ENCODE results near the gene ASF1B. TPM values are rescaled to one million over a fixed set of nuclear protein-coding genes. Genes with fewer than 3 reads are reported as not detected.

Gene ASF1B
- total RNA-seq, 1 experiment from 2014 or later, result 78.1 TPM

GRCh38 chr19:14138576-14139265, 2.3 kb upstream of the ASF1B start (continued):
- no peak for TF ChIP-seq REST (IDR thresholded peaks at IDR 0.05; ENCODE audit: low read depth)

- no peak overlapping the region for H2AFZ ChIP-seq (ENCODE audit: low read depth, low read length, poor library complexity, severe bottlenecking)
- peak overlapping the region; percentile 94 for H3K4me2 ChIP-seq (ENCODE audit: low read length)
- peaks cover 13 to 31% of the 10 kb centered on the region in 2 experiments for H3K4me1 ChIP-seq (ENCODE audit: control insufficient read depth in 1 of 2, insufficient read depth in 2 of 2, low read length in 2 of 2)
- no peaks in the 10 kb centered on the region for H3K9me2 ChIP-seq (ENCODE audit: insufficient read depth)
- POLR2A ChIA-PET, result interaction anchor here (0.6 to 2.1 kb wide), 24 partner anchors 10 to 383 kb away, joined by 3 to 14 read pairs (median 4); partner anchors contain the start of genes DNAJB1 and ZSWIM4
- H3K27me3 ChIP-seq (ENCODE audit: insufficient read depth, low read length), result no peaks in the 10 kb centered on the region
- H3K9ac ChIP-seq (ENCODE audit: low read length), result peak overlapping the region; percentile 86
- ATAC-seq (peak; percentile 6), DNase-seq (ENCODE audit: low read depth, low spot score) (no peak)
- CTCF ChIA-PET, result interaction anchor here (0.6 to 2.7 kb wide), 41 partner anchors 8 to 360 kb away, joined by 3 to 35 read pairs (median 4); partner anchors contain the start of genes ADGRE5, GIPC1 and PRKACA
- BruUV-seq (replicated peaks), result no TSS peak
- no peaks in the 10 kb centered on the region for H4K20me1 ChIP-seq (ENCODE audit: insufficient read depth)
- H3K4me3 ChIP-seq (replicated peaks in 1 of 2; ENCODE audit: low read depth in 1 of 2, low read length in 2 of 2), result peak overlapping the region; percentile 69 to 87
- RAD21 ChIA-PET (ENCODE audit: low non-redundant PET in 1 of 2, low total read pairs in 2 of 2, uncharacterized antibody in 2 of 2, unreplicated experiment in 2 of 2), result interaction anchor here (0.6 to 1.7 kb wide), 9 partner anchors 12 to 339 kb away, joined by 3 to 13 read pairs (median 5); partner anchors contain the start of gene PTGER1 (in 1 of the 2)
- H3K79me2 ChIP-seq (ENCODE audit: insufficient read depth, low read length), result peaks cover 50% of the 10 kb centered on the region
- peaks cover 0 to 7% of the 10 kb centered on the region in 2 experiments; a peak in 1 of 4 replicates for H3K36me3 ChIP-seq (ENCODE audit: control insufficient read depth in 1 of 2, insufficient read depth in 2 of 2, low read length in 2 of 2)
- intact Hi-C loops (cut with micrococcal nuclease), result loop anchor here (5.0 kb wide), 3 partner anchors 271 to 351 kb away; no protein-coding TSS in a partner anchor
- no peak for TF ChIP-seq SRF (IDR thresholded peaks at IDR 0.05; ENCODE audit: low read depth)
- no peak for TF ChIP-seq JUND (IDR thresholded peaks at IDR 0.05)
- TF ChIP-seq POLR2A (IDR thresholded peaks at IDR 0.05; ENCODE audit: borderline replicate concordance, extremely low read depth, insufficient read depth, insufficient read length), result no peak
- TF ChIP-seq ZFX (IDR thresholded peaks at IDR 0.05), result peak; percentile 60; the same call in 1 of the 2 replicates
- TF ChIP-seq YY1 (IDR thresholded peaks at IDR 0.05; ENCODE audit: extremely low read depth, insufficient replicate concordance, low read depth, low read length), result no peak
- TF ChIP-seq ATF3 (IDR thresholded peaks at IDR 0.05), result no peak
- no peak for TF ChIP-seq EZH2 (IDR thresholded peaks at IDR 0.05)
- no peak for TF ChIP-seq EGR1 (IDR thresholded peaks at IDR 0.05; ENCODE audit: low read depth)
- H3K27ac ChIP-seq (ENCODE audit: low read depth, low read length), result peak overlapping the region; percentile 73
- H3K9me3 ChIP-seq (ENCODE audit: control insufficient read depth in 1 of 2, insufficient read depth in 1 of 2, low read depth in 1 of 2, low read length in 2 of 2), result no peaks in the 10 kb centered on the region
Measured at GRCh38 chr19:14135985-14136508, 342 bp downstream of the ASF1B start.

Data from HCT116 (cell line).